Bronchial smooth muscle cell (primary cell): Measurements from ENCODE around the gene SCART1. TPM values are rescaled to one million over a fixed set of nuclear protein-coding genes. Genes with fewer than 3 reads are reported as not detected.

Experiments
- total RNA-seq: library from RNA; depleted of rRNA; stranded (reverse); fragments of >200 nt; gene quantifications from 2 replicates; pipeline ENCODE4 v1.2.1, GENCODE V29; 2014

SCART1 gene
- 3.7 and 4.7 TPM in 2 replicates for total RNA-seq

GRCh38 chr10:133453516-133454203 is at the start of gene SCART1:
SCART1 (plus strand) TSS chr10:133453945; CDS start chr10:133453998, 53 bp downstream.

GRCh38 chr10:133424601-133425000 is 29.1 kb upstream of the SCART1 start, which contains the start of gene SPRN:
SPRN (minus strand) TSS chr10:133424625; CDS start chr10:133423681, 944 bp downstream.

Other genes with a start within 250 kb of the SCART1 start
- not detected in 2 replicates for gene UTF1, start 223.7 kb upstream of the SCART1 start, total RNA-seq
- gene VENTX, start 216.1 kb upstream of the SCART1 start, total RNA-seq: not detected in 2 replicates
- gene ADAM8, start 177.1 kb upstream of the SCART1 start, total RNA-seq: 1.7 and 2.4 TPM in 2 replicates
- 62.6 and 70.2 TPM in 2 replicates for gene TUBGCP2, start 145.1 kb upstream of the SCART1 start, total RNA-seq
- 18.0 and 26.1 TPM in 2 replicates for gene ZNF511, start 145.0 kb upstream of the SCART1 start, total RNA-seq
- gene CALY, start 117.0 kb upstream of the SCART1 start, total RNA-seq: 0.16 TPM in 1 of 2 replicates, not detected in the other
- gene PRAP1, start 106.6 kb upstream of the SCART1 start, total RNA-seq: not detected in 2 replicates
- 11.0 and 18.8 TPM in 2 replicates for gene FUOM, start 95.9 kb upstream of the SCART1 start, total RNA-seq
- gene ECHS1, start 80.6 kb upstream of the SCART1 start, total RNA-seq: 49.7 and 55.3 TPM in 2 replicates
- gene PAOX, start 74.7 kb upstream of the SCART1 start, total RNA-seq: 6.1 and 6.6 TPM in 2 replicates
- gene MTG1, start 59.8 kb upstream of the SCART1 start, total RNA-seq: 21.8 and 25.9 TPM in 2 replicates
- gene SPRN, start 29.3 kb upstream of the SCART1 start, total RNA-seq: 0.17 and 0.63 TPM in 2 replicates
- gene CYP2E1, start 73.4 kb downstream of the SCART1 start, total RNA-seq: 0.47 and 0.52 TPM in 2 replicates
- under 0.01 TPM in 1 of 2 replicates, not detected in the other for gene SYCE1, start 111.6 kb downstream of the SCART1 start, total RNA-seq
- gene FRG2B, start 172.8 kb downstream of the SCART1 start, total RNA-seq: not detected in 2 replicates